MM.1S (cell line): ENCODE results near the gene FAM186B.

Experiments
- CTCF ChIP-seq: fragments of 300-600 bp; sonication (generic); IDR thresholded peaks from 2 replicates; pipeline ENCODE4 v1.5.1; 2016; ENCODE audit warnings: antibody characterized with exemption, low read length, mixed read lengths
- EZH2 ChIP-seq: fragments of 300-600 bp; sonication (generic); optimal IDR thresholded peaks from 2 replicates; pipeline ENCODE3; 2017; ENCODE audit warnings: low read depth, mild to moderate bottlenecking, antibody characterized with exemption, low read length, mixed read lengths

- TF ChIP-seq EZH2 (no peak), CTCF (no peak)
Measured at GRCh38 chr12:49615725-49616124, 10.3 kb upstream of the FAM186B start.
